ENCODE results near the gene MBNL2.

- TF ChIP-seq TAF1 (IDR thresholded peaks at IDR 0.05; ENCODE audit: low read depth) = no peak
- no peak for TF ChIP-seq RAD21 (IDR thresholded peaks at IDR 0.05; ENCODE audit: low read depth)
- TF ChIP-seq MAX (IDR thresholded peaks at IDR 0.05) = no peak
- no peak for TF ChIP-seq YY1 (IDR thresholded peaks at IDR 0.05; ENCODE audit: low read depth)
- TF ChIP-seq REST (IDR thresholded peaks at IDR 0.05; ENCODE audit: low read depth) = no peak
- TF ChIP-seq FOXM1 (IDR thresholded peaks at IDR 0.05; ENCODE audit: borderline replicate concordance, low read depth) = no peak
- no peak for TF ChIP-seq EP300 (IDR thresholded peaks at IDR 0.05; ENCODE audit: borderline replicate concordance)
- TF ChIP-seq CREB1 (IDR thresholded peaks at IDR 0.05; ENCODE audit: low read depth) = no peak
- no peak for TF ChIP-seq TCF12 (IDR thresholded peaks at IDR 0.05; ENCODE audit: low read depth)
- TF ChIP-seq TEAD4 (IDR thresholded peaks at IDR 0.05) = no peak
- TF ChIP-seq CEBPB (IDR thresholded peaks at IDR 0.05) = no peak
- TF ChIP-seq NFIC (IDR thresholded peaks at IDR 0.05) = no peak
These were observed 162.2 kb downstream of the MBNL2 start for GRCh38 chr13:97384371-97384770.
